Esophagus squamous epithelium (tissue), 5 donors: ENCODE measurements around the gene DDO. TPM values are rescaled to one million over a fixed set of nuclear protein-coding genes. Genes with fewer than 3 reads are reported as not detected.

Experiments used
- DNase-seq: peaks from one replicate; lab custom pipeline; 2025; lab: John Stamatoyannopoulos, UW
- H3K27ac ChIP-seq, 4 donors: fragments of 200-600 bp; sonication (generic); one replicate each; pipeline ENCODE4 v1.5.1; 2016 to 2019; ENCODE audit warnings: mild to moderate bottlenecking in 1 of 4
- H3K27me3 ChIP-seq, 4 donors: fragments of 200-600 bp; sonication (generic); 1 replicate in 3 of 4; 2 replicates in 1 of 4; pipeline versions ENCODE4 v1.5.1 to v1.6.0; 2017 to 2021; ENCODE audit warnings: antibody characterized with exemption in 1 of 4
- H3K36me3 ChIP-seq, 3 donors: fragments of 200-600 bp; sonication (generic); one replicate each; pipeline ENCODE4 v1.5.1; 2016 to 2019
- H3K4me1 ChIP-seq, 3 donors: fragments of 200-600 bp; sonication (generic); one replicate each; pipeline ENCODE4 v1.5.1; 2017 to 2019
- H3K4me3 ChIP-seq, 4 donors: fragments of 200-600 bp; sonication (generic); 1 replicate in 3 of 4; 2 replicates in 1 of 4; pipeline ENCODE4 v1.5.1; 2016 to 2019; ENCODE audit warnings: mild to moderate bottlenecking in 2 of 4, moderate library complexity in 1 of 4
- H3K9me3 ChIP-seq, 3 donors: fragments of 200-600 bp; sonication (generic); one replicate each; pipeline ENCODE4 v1.5.1; 2016 to 2019
- POLR2A ChIP-seq, 4 donors: fragments of 450-650 bp; IDR thresholded peaks; one replicate each; pipeline ENCODE4 v1.6.1; 2017; ENCODE audit warnings: antibody characterized with exemption in 4 of 4, mild to moderate bottlenecking in 4 of 4, moderate library complexity in 3 of 4
- WGBS, 2 donors: methylation state at CpG; one replicate each; pipeline ENCODE4 v1.1.5; 2018; 5-methylcytosine and 5-hydroxymethylcytosine counted together
- intact Hi-C: fragments of 100-400 bp; cut with DNase I; formaldehyde crosslinking; loops from one replicate; pipeline ENCODE4 v1.15.0; 2022
- total RNA-seq, 4 donors: library from RNA; depleted of rRNA; stranded (reverse); fragments of >200 nt; gene quantifications; one replicate each; pipeline ENCODE4 v1.1.0, GENCODE V29; 2016
- TF ChIP-seq, protein P1 (sequence below), 6 experiments: fragments of 450-650 bp in 4 of 6; fragments of 200-600 bp in 2 of 6; sonication (generic) in 2 of 6; IDR thresholded peaks; one replicate each; pipeline ENCODE4 v1.5.1; 2016 to 2019; ENCODE audit warnings: antibody characterized with exemption in 6 of 6, mild to moderate bottlenecking in 4 of 6, moderate library complexity in 4 of 6
- donor health status: DM: yes; HTN: yes; CAD: no.

The DDO gene
- total RNA-seq, 4 donors from 2014 or later = 0.57 to 0.79 TPM; not detected in 2

DNA sequence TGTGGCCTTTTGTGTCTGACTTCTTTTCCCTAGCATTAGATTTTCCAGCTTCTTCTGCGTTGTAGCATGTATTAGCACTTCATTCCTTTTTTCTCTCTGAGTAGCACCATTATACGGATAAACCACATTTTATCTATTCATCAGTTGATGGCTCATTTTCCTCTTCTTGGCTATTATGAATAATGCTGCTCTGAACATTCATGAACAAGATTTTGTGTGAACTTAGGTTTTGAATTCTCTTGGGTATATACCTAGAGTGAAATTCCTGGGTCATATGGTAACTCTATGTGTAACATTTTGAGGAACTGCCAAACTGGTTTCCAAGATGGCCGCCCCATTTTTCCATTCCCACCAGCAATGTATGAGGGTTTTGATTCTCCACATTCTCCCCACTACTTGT lies 32.4 kb upstream of the DDO start:
- Histone ChIP-seq H3K27ac (no peak overlapping the region), H3K27me3 (peaks cover 0 to 5% (median 0%) of the 10 kb centered on the region in 4 donors), H3K9me3 (no peaks in the 10 kb centered on the region), H3K4me3 (no peak overlapping the region), H3K36me3 (no peaks in the 10 kb centered on the region), H3K4me1 (no peaks in the 10 kb centered on the region)
- intact Hi-C loops = no loop called here
- no peak for DNase-seq
- TF ChIP-seq, protein P1, sequence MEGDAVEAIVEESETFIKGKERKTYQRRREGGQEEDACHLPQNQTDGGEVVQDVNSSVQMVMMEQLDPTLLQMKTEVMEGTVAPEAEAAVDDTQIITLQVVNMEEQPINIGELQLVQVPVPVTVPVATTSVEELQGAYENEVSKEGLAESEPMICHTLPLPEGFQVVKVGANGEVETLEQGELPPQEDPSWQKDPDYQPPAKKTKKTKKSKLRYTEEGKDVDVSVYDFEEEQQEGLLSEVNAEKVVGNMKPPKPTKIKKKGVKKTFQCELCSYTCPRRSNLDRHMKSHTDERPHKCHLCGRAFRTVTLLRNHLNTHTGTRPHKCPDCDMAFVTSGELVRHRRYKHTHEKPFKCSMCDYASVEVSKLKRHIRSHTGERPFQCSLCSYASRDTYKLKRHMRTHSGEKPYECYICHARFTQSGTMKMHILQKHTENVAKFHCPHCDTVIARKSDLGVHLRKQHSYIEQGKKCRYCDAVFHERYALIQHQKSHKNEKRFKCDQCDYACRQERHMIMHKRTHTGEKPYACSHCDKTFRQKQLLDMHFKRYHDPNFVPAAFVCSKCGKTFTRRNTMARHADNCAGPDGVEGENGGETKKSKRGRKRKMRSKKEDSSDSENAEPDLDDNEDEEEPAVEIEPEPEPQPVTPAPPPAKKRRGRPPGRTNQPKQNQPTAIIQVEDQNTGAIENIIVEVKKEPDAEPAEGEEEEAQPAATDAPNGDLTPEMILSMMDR (IDR thresholded peaks at IDR 0.05) = no peak
- TF ChIP-seq POLR2A (IDR thresholded peaks at IDR 0.05) = no peak
- 87 to 91% methylated on average over 3 of the region's 3 CpGs for WGBS, 2 donors

DNA sequence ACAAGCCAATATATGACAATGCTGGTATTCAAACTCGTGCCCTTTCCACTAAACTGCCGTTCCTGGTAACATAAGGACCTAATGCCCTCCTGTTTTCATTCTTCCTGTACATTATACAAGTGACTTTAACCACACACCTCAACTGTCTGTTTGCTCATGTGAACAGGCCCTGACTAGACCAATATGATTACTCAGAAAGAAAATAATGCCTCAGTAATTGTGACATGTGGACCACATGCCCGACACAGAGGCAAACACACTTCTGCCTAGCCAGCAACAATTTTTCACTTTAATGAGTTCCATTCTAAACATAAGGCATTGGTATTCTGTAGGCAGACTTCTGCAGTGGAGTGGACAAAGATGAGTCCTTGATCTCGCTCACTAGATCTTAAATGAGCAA lies 31.0 kb upstream of the DDO start:
- DNase-seq = no peak
- TF ChIP-seq POLR2A (IDR thresholded peaks at IDR 0.05) = no peak
- TF ChIP-seq, protein P1 (IDR thresholded peaks at IDR 0.05) = no peak
- intact Hi-C loops = no loop called here
- no peak overlapping the region for H3K27ac ChIP-seq
- H3K9me3 ChIP-seq = no peaks in the 10 kb centered on the region
- no peak overlapping the region for H3K4me3 ChIP-seq
- H3K27me3 ChIP-seq = peaks cover 0 to 5% (median 0%) of the 10 kb centered on the region in 4 donors
- H3K36me3 ChIP-seq = no peaks in the 10 kb centered on the region
- WGBS, 2 donors = 32 to 48% methylated on average over 4 of the region's 4 CpGs
- no peaks in the 10 kb centered on the region for H3K4me1 ChIP-seq

DNA sequence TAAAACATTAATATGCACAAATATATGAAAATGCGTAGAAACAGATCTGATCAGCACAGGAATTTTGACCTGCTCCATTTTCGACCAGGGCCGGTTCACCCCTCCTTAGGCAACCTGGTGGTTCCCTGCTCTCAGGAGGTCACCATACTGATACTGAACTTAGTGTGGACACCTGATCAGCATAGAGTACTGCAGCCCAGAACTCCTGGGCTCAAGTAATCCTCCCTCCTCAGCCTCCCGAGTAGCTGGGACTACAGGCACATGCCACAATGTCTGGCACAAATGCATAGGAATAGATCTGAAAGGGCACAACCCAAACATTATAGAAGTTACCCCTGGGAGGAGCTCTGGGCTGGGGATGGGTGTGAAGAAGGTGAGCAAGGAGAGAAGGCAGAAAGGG lies 24.7 kb upstream of the DDO start:
- no peak for TF ChIP-seq POLR2A (IDR thresholded peaks at IDR 0.05)
- TF ChIP-seq, protein P1 (IDR thresholded peaks at IDR 0.05) = no peak
- intact Hi-C loops = no loop called here
- Histone ChIP-seq H3K4me3 (no peak overlapping the region), H3K36me3 (no peaks in the 10 kb centered on the region), H3K9me3 (no peaks in the 10 kb centered on the region), H3K4me1 (no peaks in the 10 kb centered on the region), H3K27me3 (no peaks in the 10 kb centered on the region), H3K27ac (no peak overlapping the region)
- DNase-seq = no peak
- WGBS, 2 donors = 77 to 90% methylated on average over 3 to 4 of the region's 4 CpGs

DNA sequence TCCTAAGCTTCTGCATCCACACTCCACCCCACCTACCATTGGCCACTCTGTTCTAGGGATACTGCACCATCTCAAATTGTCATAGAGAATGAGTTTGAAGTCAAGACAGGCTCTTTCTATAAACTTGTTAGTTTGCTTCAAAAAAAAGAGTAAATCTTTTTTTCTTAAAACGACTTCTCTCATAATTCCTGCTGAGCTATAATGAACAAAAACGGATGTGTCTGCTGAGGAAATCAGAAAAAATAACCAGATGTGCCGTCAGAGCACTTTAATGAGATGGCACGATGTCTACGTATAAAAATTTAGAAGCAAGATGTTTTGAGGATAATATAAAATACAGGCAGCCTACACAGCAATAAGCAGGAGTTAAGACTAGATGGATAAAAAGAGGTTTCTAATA lies 24.0 kb upstream of the DDO start:
- Histone ChIP-seq H3K36me3 (no peaks in the 10 kb centered on the region), H3K27me3 (no peaks in the 10 kb centered on the region), H3K9me3 (no peaks in the 10 kb centered on the region), H3K4me3 (no peak overlapping the region), H3K4me1 (no peaks in the 10 kb centered on the region), H3K27ac (no peak overlapping the region)
- TF ChIP-seq, protein P1 (IDR thresholded peaks at IDR 0.05) = no peak
- TF ChIP-seq POLR2A (IDR thresholded peaks at IDR 0.05) = no peak
- WGBS, 2 donors = 60 to 64% methylated on average over 5 of the region's 5 CpGs
- no peak for DNase-seq
- intact Hi-C loops = no loop called here

DNA sequence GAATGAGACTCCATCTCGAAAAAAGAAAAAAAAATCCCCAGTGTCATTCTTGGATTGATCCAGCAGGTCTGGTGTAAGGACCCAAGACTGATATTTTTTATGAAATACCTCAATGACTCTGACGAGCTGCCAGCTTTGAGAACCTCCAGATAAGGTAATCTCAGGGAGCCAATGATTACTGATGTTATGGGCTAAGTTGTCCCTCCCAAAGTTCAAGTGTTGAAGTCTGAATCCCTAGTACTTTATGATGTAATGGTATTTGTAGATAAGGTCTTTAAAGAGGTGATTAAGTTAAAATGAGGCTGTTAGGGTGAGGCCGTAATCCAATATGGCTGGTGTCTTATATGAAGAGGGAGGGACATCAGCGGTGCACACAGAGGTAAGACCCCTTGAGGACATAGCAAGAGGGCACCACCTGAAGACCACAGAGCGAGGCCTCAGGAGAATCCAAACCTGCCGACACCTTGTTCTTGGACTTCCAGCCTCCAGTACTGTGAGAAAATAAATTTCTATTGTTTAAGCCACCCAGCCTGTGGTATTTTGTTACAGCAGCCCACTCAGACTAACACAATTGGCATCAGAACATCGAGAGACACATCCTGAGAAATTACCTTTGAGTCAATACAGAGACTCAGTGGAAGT lies 19.7 kb upstream of the DDO start:
- Histone ChIP-seq H3K27ac (no peak overlapping the region), H3K4me1 (no peaks in the 10 kb centered on the region), H3K36me3 (no peaks in the 10 kb centered on the region), H3K27me3 (peaks cover 0 to 20% (median 0%) of the 10 kb centered on the region in 4 donors), H3K9me3 (no peaks in the 10 kb centered on the region), H3K4me3 (no peak overlapping the region)
- no peak for TF ChIP-seq POLR2A (IDR thresholded peaks at IDR 0.05)
- TF ChIP-seq, protein P1 (IDR thresholded peaks at IDR 0.05) = no peak
- DNase-seq = no peak
- intact Hi-C loops = no loop called here
- WGBS, 2 donors = 74 to 82% methylated on average over 7 of the region's 7 CpGs
